Natural killer cell (primary cell): Measurements from ENCODE around the gene ZC3H14. TPM values are rescaled to one million over a fixed set of nuclear protein-coding genes. Genes with fewer than 3 reads are reported as not detected.

ENCODE experiments used
- ATAC-seq, 3 donors: fragments of 150-1000 bp in 2 of 3; fragments of 200-7000 bp in 1 of 3; cut with Tn5 transposase; 1 replicate in 1 of 3; 2 replicates in 2 of 3; pipeline ENCODE4 v1.10.0; 2021; ENCODE audit warnings: mild to moderate bottlenecking in 2 of 3, moderate library complexity in 2 of 3
- DNase-seq, 2 donors: peaks; one replicate each; pipeline versions ENCODE4 v3.0.0 to v3.0.0-alpha.2; 2013 to 2021; ENCODE audit warnings: mixed read lengths in 1 of 2
- H3K27ac ChIP-seq: one replicate; pipeline ENCODE4 v1.5.1; 2013; ENCODE audit warnings: mild to moderate bottlenecking, low read length
- H3K27me3 ChIP-seq: one replicate; pipeline ENCODE4 v1.6.1; 2013; ENCODE audit warnings: low read length; ENCODE audit not compliant: control insufficient read depth, insufficient read depth
- H3K36me3 ChIP-seq: one replicate; pipeline ENCODE4 v1.6.1; 2013; ENCODE audit warnings: low read length; ENCODE audit not compliant: control insufficient read depth, insufficient read depth
- H3K4me1 ChIP-seq: one replicate; pipeline ENCODE4 v1.6.1; 2013; ENCODE audit warnings: low read length; ENCODE audit not compliant: control insufficient read depth, insufficient read depth
- H3K4me3 ChIP-seq: one replicate; pipeline ENCODE4 v1.5.1; 2013; ENCODE audit warnings: low read length
- H3K9me3 ChIP-seq: one replicate; pipeline ENCODE4 v1.6.1; 2013; ENCODE audit warnings: low read length; ENCODE audit not compliant: control insufficient read depth, insufficient read depth
- H3K27ac Mint-ChIP-seq, 2 donors: one replicate each; pipeline ENCODE4 v1.8.0; 2022; ENCODE audit warnings: mild to moderate bottlenecking in 2 of 2, mixed read lengths in 2 of 2, moderate library complexity in 1 of 2
- H3K27me3 Mint-ChIP-seq, 2 donors: one replicate each; pipeline ENCODE4 v1.8.0; 2022; ENCODE audit warnings: low read depth in 2 of 2, mixed read lengths in 2 of 2
- H3K36me3 Mint-ChIP-seq: one replicate; pipeline ENCODE4 v1.8.0; 2022; ENCODE audit warnings: mixed read lengths
- H3K4me1 Mint-ChIP-seq, 2 donors: one replicate each; pipeline ENCODE4 v1.8.0; 2022; ENCODE audit warnings: mixed read lengths in 2 of 2
- H3K4me3 Mint-ChIP-seq: one replicate; pipeline ENCODE4 v1.8.0; 2022; ENCODE audit warnings: mild to moderate bottlenecking, moderate library complexity, mixed read lengths
- H3K9me3 Mint-ChIP-seq, 2 donors: one replicate each; pipeline ENCODE4 v1.8.0; 2022; ENCODE audit warnings: mixed read lengths in 2 of 2
- CTCF ChIP-seq: fragments of 200-600 bp; IDR thresholded peaks from one replicate; pipeline ENCODE4 v1.8.0; 2022; ENCODE audit warnings: antibody characterized with exemption
- WGBS: methylation state at CpG from one replicate; pipeline ENCODE4 v1.1.7; 2013; ENCODE audit warnings: missing lambda C conversion rate; ENCODE audit not compliant: insufficient coverage; 5-methylcytosine and 5-hydroxymethylcytosine counted together
- intact Hi-C: fragments of 100-400 bp; cut with micrococcal nuclease; formaldehyde crosslinking; loops from one replicate; pipeline ENCODE4 v1.14.2; 2022
- total RNA-seq, 4 donors: library from RNA; stranded (reverse); fragments of 120-200 nt in 1 of 4; gene quantifications; one replicate each; pipeline versions ENCODE4 v1.2.3 to v1.2.4, GENCODE V29; 2013 to 2022

ZC3H14 gene
- total RNA-seq, 3 donors from 2014 or later (not counting 1 experiment from before 2014, with no cell fraction given) = 44.1 to 54.5 (median 53.4) TPM

GRCh38 chr14:88556581-88556980, 6.3 kb upstream of the ZC3H14 start:
- Mint-ChIP-seq H3K9me3 (no peaks in the 10 kb centered on the region), H3K4me3 (peak overlapping the region; percentile 8), H3K27ac (no peak overlapping the region), H3K27me3 (peaks cover 34 to 46% of the 10 kb centered on the region in 2 donors), H3K36me3 (no peaks in the 10 kb centered on the region), H3K4me1 (peaks cover 12 to 15% of the 10 kb centered on the region in 2 donors)
- 42% methylated on average over 3 of the region's 3 CpGs for WGBS
- Histone ChIP-seq H3K9me3 (no peaks in the 10 kb centered on the region), H3K4me3 (no peak overlapping the region), H3K27ac (no peak overlapping the region), H3K27me3 (peaks cover 46% of the 10 kb centered on the region), H3K4me1 (peaks cover 18% of the 10 kb centered on the region), H3K36me3 (no peaks in the 10 kb centered on the region)
- ATAC-seq (no peak), DNase-seq (no peak)
- intact Hi-C loops = no loop called here
- no peak for TF ChIP-seq CTCF

GRCh38 chr14:88559852-88560251, 3.0 kb upstream of the ZC3H14 start:
- Mint-ChIP-seq H3K4me3 (no peak overlapping the region), H3K4me1 (peaks cover 22 to 27% of the 10 kb centered on the region in 2 donors), H3K27ac (no peak overlapping the region), H3K9me3 (no peaks in the 10 kb centered on the region), H3K27me3 (peaks cover 22 to 33% of the 10 kb centered on the region in 2 donors), H3K36me3 (no peaks in the 10 kb centered on the region)
- no peak overlapping the region for H3K4me3 ChIP-seq
- H3K36me3 ChIP-seq = no peaks in the 10 kb centered on the region
- WGBS = no CpG with 5 or more reads among the region's 1 CpG
- no peak for TF ChIP-seq CTCF
- intact Hi-C loops = loop anchor here (5.0 to 10.0 kb wide), 2 partner anchors 548 to 615 kb away; no protein-coding TSS in a partner anchor
- peaks cover 19% of the 10 kb centered on the region for H3K27me3 ChIP-seq
- H3K27ac ChIP-seq = no peak overlapping the region
- ATAC-seq = no peak
- H3K9me3 ChIP-seq = no peaks in the 10 kb centered on the region
- DNase-seq = peak in 1 of 2 donors; percentile 16
- peaks cover 20% of the 10 kb centered on the region for H3K4me1 ChIP-seq

GRCh38 chr14:88562532-88562830, 356 bp upstream of the ZC3H14 start:
- Histone ChIP-seq H3K27ac (no peak overlapping the region), H3K4me1 (peaks cover 16% of the 10 kb centered on the region), H3K27me3 (no peaks in the 10 kb centered on the region), H3K9me3 (no peaks in the 10 kb centered on the region), H3K36me3 (peaks cover 2% of the 10 kb centered on the region), H3K4me3 (peak overlapping the region; percentile 86)
- H3K27ac Mint-ChIP-seq = peak overlapping the region; percentile 74 to 91
- ATAC-seq = no peak
- H3K36me3 Mint-ChIP-seq = no peaks in the 10 kb centered on the region
- intact Hi-C loops = loop anchor here (5.0 to 10.0 kb wide), 2 partner anchors 550 to 618 kb away; no protein-coding TSS in a partner anchor
- H3K27me3 Mint-ChIP-seq = peaks cover 12 to 13% of the 10 kb centered on the region in 2 donors
- 27% methylated on average over 5 of the region's 5 CpGs for WGBS
- no peak for TF ChIP-seq CTCF
- H3K4me1 Mint-ChIP-seq = peaks cover 22 to 24% of the 10 kb centered on the region in 2 donors
- DNase-seq = peak in 1 of 2 donors; percentile 11
- H3K4me3 Mint-ChIP-seq = peak overlapping the region; percentile 91
- H3K9me3 Mint-ChIP-seq = no peaks in the 10 kb centered on the region

GRCh38 chr14:88563845-88564244, 1.0 kb downstream of the ZC3H14 start:
- Mint-ChIP-seq H3K9me3 (no peaks in the 10 kb centered on the region), H3K4me1 (peaks cover 22 to 23% of the 10 kb centered on the region in 2 donors), H3K27ac (peak overlapping the region; percentile 73 to 91), H3K27me3 (peaks cover 11 to 12% of the 10 kb centered on the region in 2 donors), H3K36me3 (peaks cover 6% of the 10 kb centered on the region), H3K4me3 (peak overlapping the region; percentile 91)
- no peak for DNase-seq
- Histone ChIP-seq H3K9me3 (no peaks in the 10 kb centered on the region), H3K27ac (no peak overlapping the region), H3K27me3 (no peaks in the 10 kb centered on the region), H3K36me3 (peaks cover 12% of the 10 kb centered on the region), H3K4me1 (peaks cover 12% of the 10 kb centered on the region), H3K4me3 (peak overlapping the region; percentile 86)
- ATAC-seq = no peak
- TF ChIP-seq CTCF = no peak
- intact Hi-C loops = loop anchor here (5.0 to 10.0 kb wide), 2 partner anchors 552 to 619 kb away; no protein-coding TSS in a partner anchor
- 59% methylated on average over 6 of the region's 7 CpGs for WGBS
